MCF 10A (cell line): Measurements from ENCODE around the gene SEPTIN1. TPM values are rescaled to one million over a fixed set of nuclear protein-coding genes. Genes with fewer than 3 reads are reported as not detected.

Source experiments
- BruUV-seq: library from RNA; stranded (reverse); fragments of 400-500 nt; replicated peaks from 2 replicates; lab custom pipeline; 2021; lab: Mats Ljungman, UMichigan
- CTCF ChIA-PET: fragments of 300-600 bp; sonication (Branson Sonifier 250); formaldehyde crosslinking; extraction: SDS; loops from one replicate; lab custom pipeline; 2021; ENCODE audit warnings: antibody characterized with exemption, inconsistent platforms; lab: Yijun Ruan, JAX
- POLR2A ChIA-PET: fragments of 300-600, 350-650 bp; sonication (Branson Sonifier 250); formaldehyde crosslinking; extraction: SDS; loops from one replicate; lab custom pipeline; 2020; ENCODE audit warnings: antibody characterized with exemption, inconsistent platforms; lab: Yijun Ruan, JAX
- DNase-seq: peaks from one replicate; pipeline ENCODE4 v3.0.0-alpha.2; 2018; ENCODE audit not compliant: unreplicated experiment
- H3K27ac Mint-ChIP-seq: one replicate; pipeline ENCODE4 v1.8.0; 2022; ENCODE audit warnings: mild to moderate bottlenecking, low read depth, mixed read lengths; ENCODE audit not compliant: unreplicated experiment
- H3K27me3 Mint-ChIP-seq: one replicate; pipeline ENCODE4 v1.8.0; 2022; ENCODE audit warnings: mixed read lengths; ENCODE audit not compliant: insufficient read depth, unreplicated experiment
- H3K36me3 Mint-ChIP-seq: one replicate; pipeline ENCODE4 v1.8.0; 2022; ENCODE audit warnings: mild to moderate bottlenecking, moderate library complexity, mixed read lengths; ENCODE audit not compliant: insufficient read depth, unreplicated experiment
- H3K4me1 Mint-ChIP-seq: one replicate; pipeline ENCODE4 v1.8.0; 2022; ENCODE audit warnings: mixed read lengths; ENCODE audit not compliant: insufficient read depth, unreplicated experiment
- H3K4me3 Mint-ChIP-seq: one replicate; pipeline ENCODE4 v1.8.0; 2022; ENCODE audit warnings: mild to moderate bottlenecking, moderate library complexity, mixed read lengths; ENCODE audit not compliant: unreplicated experiment
- H3K9me3 Mint-ChIP-seq: one replicate; pipeline ENCODE4 v1.8.0; 2022; ENCODE audit warnings: mixed read lengths; ENCODE audit not compliant: unreplicated experiment
- intact Hi-C: fragments of 100-400 bp; cut with micrococcal nuclease; formaldehyde crosslinking; loops from 2 replicates; pipeline ENCODE4 v1.14.1; 2022
- total RNA-seq: library from RNA; stranded (reverse); gene quantifications from 2 replicates; pipeline ENCODE4 v1.2.3, GENCODE V29; 2022
- TF ChIP-seq, protein P1 (sequence below): fragments of 200-600 bp; IDR thresholded peaks from one replicate; pipeline ENCODE4 v1.8.0; 2022; ENCODE audit warnings: antibody characterized with exemption, mild to moderate bottlenecking; ENCODE audit not compliant: unreplicated experiment

SEPTIN1 gene
- total RNA-seq, 1 experiment from 2014 or later: 1.7 TPM

GRCh38 chr16:30368792-30369090 lies 13.6 kb downstream of the SEPTIN1 start:
- CTCF ChIA-PET: interaction anchor here (0.8 to 1.3 kb wide), 4 partner anchors 13 to 41 kb away, joined by 3 to 7 read pairs (median 4); partner anchors contain the start of genes CD2BP2 and ZNF48
- intact Hi-C loops: loop anchor here (2.0 kb wide), 1 partner anchor 40 kb away; no protein-coding TSS in a partner anchor
- no TSS peak for BruUV-seq

GRCh38 chr16:30368122-30368791 lies 14.1 kb downstream of the SEPTIN1 start:
- no peaks in the 10 kb centered on the region for H3K9me3 Mint-ChIP-seq
- H3K4me1 Mint-ChIP-seq: peaks cover 46% of the 10 kb centered on the region
- TSS peak; percentile 12 for BruUV-seq
- ChIA-PET CTCF (interaction anchor here (0.8 to 1.3 kb wide), 3 partner anchors 13 to 27 kb away, joined by 3 to 7 read pairs (median 4); partner anchors contain the start of genes CD2BP2 and ZNF48), POLR2A (interaction anchor here (1.0 to 9.6 kb wide), 5 partner anchors 9 to 41 kb away, joined by 6 to 132 read pairs (median 15); partner anchors contain the start of genes CD2BP2 and ZNF771)
- intact Hi-C loops: loop anchor here (2.0 kb wide), 1 partner anchor 41 kb away; no protein-coding TSS in a partner anchor
- peak; percentile 62 for DNase-seq
- H3K4me3 Mint-ChIP-seq: peak overlapping the region; percentile 78
- peaks cover 20% of the 10 kb centered on the region for H3K36me3 Mint-ChIP-seq
- TF ChIP-seq, protein P1, sequence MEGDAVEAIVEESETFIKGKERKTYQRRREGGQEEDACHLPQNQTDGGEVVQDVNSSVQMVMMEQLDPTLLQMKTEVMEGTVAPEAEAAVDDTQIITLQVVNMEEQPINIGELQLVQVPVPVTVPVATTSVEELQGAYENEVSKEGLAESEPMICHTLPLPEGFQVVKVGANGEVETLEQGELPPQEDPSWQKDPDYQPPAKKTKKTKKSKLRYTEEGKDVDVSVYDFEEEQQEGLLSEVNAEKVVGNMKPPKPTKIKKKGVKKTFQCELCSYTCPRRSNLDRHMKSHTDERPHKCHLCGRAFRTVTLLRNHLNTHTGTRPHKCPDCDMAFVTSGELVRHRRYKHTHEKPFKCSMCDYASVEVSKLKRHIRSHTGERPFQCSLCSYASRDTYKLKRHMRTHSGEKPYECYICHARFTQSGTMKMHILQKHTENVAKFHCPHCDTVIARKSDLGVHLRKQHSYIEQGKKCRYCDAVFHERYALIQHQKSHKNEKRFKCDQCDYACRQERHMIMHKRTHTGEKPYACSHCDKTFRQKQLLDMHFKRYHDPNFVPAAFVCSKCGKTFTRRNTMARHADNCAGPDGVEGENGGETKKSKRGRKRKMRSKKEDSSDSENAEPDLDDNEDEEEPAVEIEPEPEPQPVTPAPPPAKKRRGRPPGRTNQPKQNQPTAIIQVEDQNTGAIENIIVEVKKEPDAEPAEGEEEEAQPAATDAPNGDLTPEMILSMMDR: no peak
- H3K27ac Mint-ChIP-seq: peak overlapping the region; percentile 72
- H3K27me3 Mint-ChIP-seq: no peaks in the 10 kb centered on the region

More at GRCh38 chr16:30368792-30369090, 13.6 kb downstream of the SEPTIN1 start:
- H3K27me3 Mint-ChIP-seq: no peaks in the 10 kb centered on the region
- peaks cover 44% of the 10 kb centered on the region for H3K4me1 Mint-ChIP-seq
- POLR2A ChIA-PET: interaction anchor here (0.9 to 9.6 kb wide), 6 partner anchors 9 to 290 kb away, joined by 3 to 132 read pairs (median 12); partner anchors contain the start of genes CD2BP2, FBRS, PRR14 and ZNF771
- no peaks in the 10 kb centered on the region for H3K9me3 Mint-ChIP-seq
- TF ChIP-seq, protein P1: no peak
- H3K4me3 Mint-ChIP-seq: peak overlapping the region; percentile 78
- DNase-seq: no peak
- H3K27ac Mint-ChIP-seq: peak overlapping the region; percentile 72
- peaks cover 20% of the 10 kb centered on the region for H3K36me3 Mint-ChIP-seq

DNA sequence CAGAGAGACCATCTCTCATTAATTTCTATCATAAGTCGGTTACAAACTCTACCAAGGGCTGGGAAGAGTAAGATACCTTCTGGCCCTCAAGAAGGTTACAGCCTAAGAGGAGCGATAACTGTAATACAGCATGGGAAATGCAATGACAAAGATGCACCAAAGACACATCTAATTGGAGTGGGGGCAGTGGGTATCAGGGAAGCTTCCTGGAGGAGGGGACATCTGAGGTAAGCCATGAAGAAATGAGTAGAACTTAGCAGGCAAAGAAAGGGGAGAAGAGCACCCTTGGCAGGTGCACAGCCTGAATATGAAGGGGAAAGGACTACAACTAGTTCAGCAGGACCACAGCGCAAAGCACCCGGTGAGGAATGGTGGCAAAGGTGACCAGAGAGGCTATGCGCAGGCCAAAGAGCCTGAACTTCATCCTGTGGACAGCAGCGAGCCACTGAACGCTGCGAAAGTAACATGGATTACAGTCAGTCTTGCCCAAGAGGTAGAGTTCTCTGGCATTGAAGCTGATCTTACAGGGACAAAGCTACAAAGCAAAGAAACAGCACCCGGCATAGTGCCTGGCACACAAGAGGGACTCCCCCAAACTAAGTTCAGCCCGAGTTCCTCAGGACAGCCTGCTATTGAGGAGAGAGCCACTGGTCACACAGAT lies 14.9 kb downstream of the SEPTIN1 start:
- Mint-ChIP-seq H3K4me3 (peak overlapping the region; percentile 78), H3K27me3 (no peaks in the 10 kb centered on the region), H3K36me3 (peaks cover 25% of the 10 kb centered on the region), H3K27ac (peak overlapping the region; percentile 72), H3K4me1 (peaks cover 51% of the 10 kb centered on the region), H3K9me3 (no peaks in the 10 kb centered on the region)
- POLR2A ChIA-PET: interaction anchor here (0.6 to 9.6 kb wide), 5 partner anchors 11 to 242 kb away, joined by 3 to 132 read pairs (median 6); partner anchors contain the start of gene CD2BP2
- TF ChIP-seq, protein P1: no peak
- DNase-seq: no peak
- CTCF ChIA-PET: interaction anchor here (1.0 to 1.3 kb wide), 2 partner anchors 15 to 42 kb away, joined by 3 to 5 read pairs; partner anchors contain the start of gene SEPTIN1
- BruUV-seq: no TSS peak
- intact Hi-C loops: loop anchor here (2.0 kb wide), 1 partner anchor 41 kb away; no protein-coding TSS in a partner anchor
